Fibroblast of mammary gland (primary cell): ENCODE results near the gene NANS.

ENCODE experiments used
- DNase-seq: peaks from one replicate; pipeline ENCODE4 v3.0.0-alpha.2; 2010; ENCODE audit warnings: low read depth
- H3K4me3 ChIP-seq: 2 replicates; pipeline ENCODE4 v1.5.1; 2011; ENCODE audit warnings: low read depth, mild to moderate bottlenecking, low read length, moderate library complexity; ENCODE audit not compliant: control insufficient read depth
- TF ChIP-seq, protein P1 (sequence below): conservative IDR thresholded peaks from 2 replicates; pipeline ENCODE4 v1.5.1; 2011; ENCODE audit warnings: low read depth, low read length, inconsistent platforms; ENCODE audit not compliant: control insufficient read depth, insufficient read depth

NANS gene

DNA sequence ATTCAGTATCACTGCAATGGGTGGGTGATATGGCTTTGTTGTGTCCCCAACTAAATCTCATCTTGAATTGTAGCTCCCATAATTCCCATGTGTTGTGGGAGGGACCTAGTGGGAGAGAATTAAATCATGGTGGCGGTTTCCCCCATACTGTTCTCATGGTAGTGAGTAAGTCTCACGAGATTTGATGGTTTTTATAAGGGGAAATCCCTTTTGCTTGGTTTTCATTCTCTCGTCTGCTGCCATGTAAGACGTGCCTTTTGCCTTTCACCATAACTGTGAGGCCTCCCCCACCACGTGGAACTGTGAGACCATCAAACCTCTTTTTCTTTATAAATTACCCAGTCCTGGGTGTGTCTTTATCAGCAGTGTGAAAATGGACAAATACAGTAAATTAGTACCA lies 9.5 kb upstream of the NANS start:
- DNase-seq: no peak
- TF ChIP-seq, protein P1, sequence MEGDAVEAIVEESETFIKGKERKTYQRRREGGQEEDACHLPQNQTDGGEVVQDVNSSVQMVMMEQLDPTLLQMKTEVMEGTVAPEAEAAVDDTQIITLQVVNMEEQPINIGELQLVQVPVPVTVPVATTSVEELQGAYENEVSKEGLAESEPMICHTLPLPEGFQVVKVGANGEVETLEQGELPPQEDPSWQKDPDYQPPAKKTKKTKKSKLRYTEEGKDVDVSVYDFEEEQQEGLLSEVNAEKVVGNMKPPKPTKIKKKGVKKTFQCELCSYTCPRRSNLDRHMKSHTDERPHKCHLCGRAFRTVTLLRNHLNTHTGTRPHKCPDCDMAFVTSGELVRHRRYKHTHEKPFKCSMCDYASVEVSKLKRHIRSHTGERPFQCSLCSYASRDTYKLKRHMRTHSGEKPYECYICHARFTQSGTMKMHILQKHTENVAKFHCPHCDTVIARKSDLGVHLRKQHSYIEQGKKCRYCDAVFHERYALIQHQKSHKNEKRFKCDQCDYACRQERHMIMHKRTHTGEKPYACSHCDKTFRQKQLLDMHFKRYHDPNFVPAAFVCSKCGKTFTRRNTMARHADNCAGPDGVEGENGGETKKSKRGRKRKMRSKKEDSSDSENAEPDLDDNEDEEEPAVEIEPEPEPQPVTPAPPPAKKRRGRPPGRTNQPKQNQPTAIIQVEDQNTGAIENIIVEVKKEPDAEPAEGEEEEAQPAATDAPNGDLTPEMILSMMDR: no peak
- no peak overlapping the region for H3K4me3 ChIP-seq

DNA sequence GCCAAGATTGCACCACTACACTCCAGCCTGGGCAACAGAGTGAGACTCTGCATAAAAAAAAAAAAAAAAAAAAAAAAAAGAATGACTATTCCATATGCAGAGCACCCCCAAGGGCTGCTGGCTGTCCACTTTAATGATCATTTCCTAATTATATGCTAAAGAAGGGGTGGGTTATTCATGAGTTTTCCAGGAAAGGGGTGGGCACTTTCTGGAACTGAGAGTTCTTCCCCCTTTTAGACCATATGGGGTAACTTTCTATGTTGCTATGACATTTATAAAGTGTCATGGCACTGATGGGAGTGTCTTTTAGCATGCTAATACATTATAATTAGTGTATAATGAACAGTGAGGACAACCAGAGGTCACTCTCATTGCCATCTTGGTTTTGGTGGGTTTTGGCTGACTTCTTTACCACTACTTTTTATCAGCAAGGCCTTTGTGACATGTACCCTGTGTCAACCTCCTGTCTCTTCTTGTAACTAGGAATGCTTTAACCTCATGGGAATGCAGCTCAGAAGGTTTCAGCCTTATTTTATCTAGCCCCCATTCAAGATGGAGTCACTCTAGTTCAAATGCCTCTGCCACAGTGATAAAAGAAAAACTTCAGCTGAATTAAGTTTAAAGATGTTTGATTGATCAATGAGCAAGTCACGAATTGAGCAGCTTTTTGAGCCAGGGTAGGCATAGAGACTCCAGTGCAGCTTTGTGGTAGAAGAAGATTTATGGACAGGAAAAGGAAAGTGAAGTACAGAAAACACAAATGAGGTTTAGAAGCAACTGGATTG lies 7.1 kb upstream of the NANS start:
- DNase-seq: no peak
- TF ChIP-seq, protein P1: no peak
- H3K4me3 ChIP-seq: no peak overlapping the region

DNA sequence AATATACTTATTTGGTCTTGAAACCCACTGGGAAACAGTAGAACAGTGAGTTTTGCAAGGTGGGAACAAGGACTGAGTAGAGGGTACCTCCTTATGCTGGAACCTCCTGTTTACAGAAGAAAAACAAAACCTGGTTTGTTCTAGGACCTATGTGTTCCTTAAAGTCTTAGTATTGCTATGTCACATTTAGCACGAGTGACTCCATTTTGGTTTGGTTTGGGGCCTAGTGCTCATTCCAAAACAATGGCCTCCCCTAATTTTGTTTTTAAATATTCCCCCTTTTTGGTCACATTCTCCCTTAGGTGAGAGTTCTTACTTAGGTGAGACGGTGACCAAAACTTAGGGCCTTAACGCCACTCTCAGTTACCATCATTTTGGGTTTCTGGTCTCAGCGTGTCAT lies 6.2 kb upstream of the NANS start:
- no peak for DNase-seq
- TF ChIP-seq, protein P1: no peak
- no peak overlapping the region for H3K4me3 ChIP-seq

DNA sequence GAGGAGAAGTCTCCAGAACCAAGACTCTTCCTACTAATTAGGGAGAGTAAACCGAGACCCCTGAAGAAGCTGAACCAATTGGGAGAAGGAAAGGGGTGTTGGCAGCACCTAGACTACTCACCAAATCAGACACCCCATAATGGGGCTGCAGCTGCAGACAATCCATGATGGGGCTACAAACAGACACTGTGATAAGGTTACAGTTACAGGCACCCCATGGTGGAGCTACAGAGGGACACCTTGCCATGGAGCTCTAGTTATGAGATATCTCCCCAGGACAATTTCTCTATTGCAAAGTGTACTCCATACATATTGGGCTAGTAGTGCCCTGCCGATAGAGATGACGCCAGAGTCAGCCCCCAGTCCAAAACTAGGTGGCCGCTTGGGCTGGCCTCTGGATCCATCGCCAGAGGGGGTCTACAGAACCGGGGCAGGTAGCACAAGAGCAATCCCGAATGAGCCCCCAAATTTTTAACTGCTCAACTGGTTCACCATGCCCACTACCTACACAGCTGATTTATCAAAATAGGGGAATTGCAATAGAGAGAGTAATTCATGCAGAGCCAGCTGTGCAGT lies 2.1 kb upstream of the NANS start:
- DNase-seq: no peak
- no peak overlapping the region for H3K4me3 ChIP-seq
- TF ChIP-seq, protein P1: no peak

DNA sequence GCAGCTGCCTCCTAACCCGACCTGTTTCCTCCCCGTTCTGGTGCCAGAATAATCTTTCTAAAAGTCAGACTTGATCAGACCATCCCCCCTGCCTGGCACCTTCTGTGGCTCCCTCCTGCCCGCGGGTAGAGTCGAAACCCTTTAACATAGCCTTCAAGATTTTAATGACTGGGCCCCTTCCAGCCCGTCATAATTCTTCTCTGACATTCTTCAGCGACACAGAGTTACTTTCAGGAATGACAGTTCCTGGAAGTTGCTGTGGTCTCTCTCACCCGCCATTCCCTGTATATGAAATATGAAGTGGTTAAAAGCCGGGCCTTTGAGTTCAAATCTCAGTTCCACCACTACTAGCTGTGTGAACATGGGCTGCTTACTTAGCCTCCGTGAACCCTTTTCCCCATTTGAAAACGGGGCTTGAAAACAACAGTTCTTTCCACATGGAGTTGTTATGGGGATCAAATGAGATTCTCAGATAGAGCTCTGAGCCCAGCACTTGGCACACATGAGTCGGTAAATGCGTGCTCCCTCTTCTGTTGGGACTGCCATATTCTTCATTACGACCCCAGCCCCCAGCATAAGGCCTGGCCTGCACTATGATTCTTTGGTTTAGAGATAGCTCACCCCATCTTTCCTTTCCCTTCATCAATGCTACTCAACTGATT lies 737 bp downstream of the NANS start:
- H3K4me3 ChIP-seq: peak overlapping the region; percentile 88
- TF ChIP-seq, protein P1: no peak
- DNase-seq: peak; percentile 21

DNA sequence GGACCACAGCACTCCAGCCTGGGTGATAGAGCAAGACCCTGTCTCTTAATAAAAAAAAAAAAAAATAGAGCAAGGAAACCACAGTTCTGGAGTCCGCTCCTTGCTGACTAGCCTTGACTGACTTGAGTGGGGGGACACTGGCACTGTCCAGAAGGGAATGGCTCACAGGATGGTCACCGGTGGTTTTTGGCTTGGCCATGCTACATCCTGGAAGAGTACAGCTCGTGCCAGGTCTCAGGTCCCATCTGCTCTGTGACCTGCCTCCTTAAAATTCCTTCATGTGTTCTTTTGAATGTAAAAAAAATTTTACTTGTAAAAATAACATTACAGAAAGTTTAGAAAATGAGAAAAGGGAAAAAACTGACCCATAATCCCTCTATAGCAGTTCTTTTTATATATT lies 5.6 kb downstream of the NANS start:
- H3K4me3 ChIP-seq: no peak overlapping the region
- TF ChIP-seq, protein P1: no peak
- no peak for DNase-seq
